MM.1S (cell line): ENCODE measurements around the gene ZBTB2.

Experiments
- CTCF ChIP-seq: fragments of 300-600 bp; sonication (generic); IDR thresholded peaks from 2 replicates; pipeline ENCODE4 v1.5.1; 2016; ENCODE audit warnings: antibody characterized with exemption, low read length, mixed read lengths
- EZH2phosphoT487 ChIP-seq: fragments of 300-600 bp; sonication (generic); IDR thresholded peaks from 2 replicates; pipeline ENCODE4 v1.6.1; 2018; ENCODE audit warnings: antibody characterized with exemption, low read length

GRCh38 chr6:151339369-151339768 lies 52.0 kb downstream of the ZBTB2 start:
- TF ChIP-seq CTCF (no peak), EZH2phosphoT487 (no peak)
